Body of pancreas (tissue), 4 donors: ENCODE data around the gene PDCD7. TPM values are rescaled to one million over a fixed set of nuclear protein-coding genes. Genes with fewer than 3 reads are reported as not detected.

Source experiments
- ATAC-seq: fragments of 150-250 bp; one replicate; pipeline ENCODE4 v1.9.1; 2016
- DNase-seq, 4 donors: peaks; one replicate each; pipeline ENCODE4 v3.0.0-alpha.2; 2019
- H3K27ac ChIP-seq, 4 donors: fragments of 200-600 bp; sonication (generic); 1 replicate in 3 of 4; 2 replicates in 1 of 4; pipeline versions ENCODE4 v1.5.1 to v1.6.1; 2016 to 2019; ENCODE audit warnings: mild to moderate bottlenecking in 1 of 4, mixed read lengths in 1 of 4, moderate library complexity in 1 of 4
- H3K27me3 ChIP-seq, 2 donors: fragments of 200-600 bp; sonication (generic); one replicate each; pipeline ENCODE4 v1.6.0; 2016; ENCODE audit warnings: mild to moderate bottlenecking in 1 of 2
- H3K36me3 ChIP-seq, 2 donors: fragments of 200-600 bp; sonication (generic); replicated peaks in 1 of 2; 2 replicates each; pipeline ENCODE4 v1.5.1; 2016; ENCODE audit warnings: low read depth in 2 of 2; ENCODE audit not compliant: insufficient read depth in 1 of 2
- H3K4me1 ChIP-seq: fragments of 200-600 bp; sonication (generic); one replicate; pipeline ENCODE4 v1.6.0; 2016
- H3K4me3 ChIP-seq, 2 donors: fragments of 200-600 bp; sonication (generic); 1 replicate in 1 of 2; 2 replicates in 1 of 2; pipeline ENCODE4 v1.5.1; 2016 to 2019
- H3K9me3 ChIP-seq, 3 donors: fragments of 200-600 bp; sonication (generic); 1 replicate in 2 of 3; 2 replicates in 1 of 3; pipeline ENCODE4 v1.5.1; 2016
- CTCF ChIP-seq, 7 experiments: fragments of 450-650 bp in 4 of 7; fragments of 200-600 bp in 3 of 7; sonication (generic) in 3 of 7; IDR thresholded peaks; one replicate each; pipeline ENCODE4 v1.5.1; 2016 to 2019; ENCODE audit warnings: antibody characterized with exemption in 7 of 7
- POLR2A ChIP-seq, 3 donors: fragments of 450-650 bp; IDR thresholded peaks; one replicate each; pipeline ENCODE4 v1.6.1; 2016; ENCODE audit warnings: antibody characterized with exemption in 3 of 3, mild to moderate bottlenecking in 2 of 3
- whole genome bisulfite sequencing, 2 donors: methylation state at CpG; one replicate each; pipeline ENCODE4 v1.1.5; 2017; 5-methylcytosine and 5-hydroxymethylcytosine counted together
- intact Hi-C: fragments of 100-400 bp; cut with DNase I; formaldehyde crosslinking; loops from one replicate; pipeline ENCODE4 v1.15.1; 2023
- total RNA-seq, 2 donors: library from RNA; depleted of rRNA; stranded (reverse); fragments of >200 nt; gene quantifications; one replicate each; pipeline ENCODE4 v1.1.0, GENCODE V29; 2016

PDCD7 gene
- total RNA-seq, 2 donors from 2014 or later = 18.2 to 35.6 TPM

GRCh38 chr15:65132878-65133547 lies 595 bp downstream of the PDCD7 start:
- WGBS, 2 donors = 0% methylated on average over 12 to 85 of the region's 93 CpGs
- Histone ChIP-seq H3K27ac (peak overlapping the region; percentile 26 to 90 (median 80)), H3K36me3 (peaks cover 0 to 8% of the 10 kb centered on the region in 2 donors), H3K4me1 (peaks cover 27% of the 10 kb centered on the region), H3K9me3 (no peaks in the 10 kb centered on the region), H3K27me3 (no peaks in the 10 kb centered on the region), H3K4me3 (peak overlapping the region; percentile 44 to 88)
- ATAC-seq (peak; percentile 76), DNase-seq (peak; percentile 42 to 53 (median 44))
- TF ChIP-seq POLR2A (IDR thresholded peaks at IDR 0.05) (peak in 1 of 3 donors; percentile 4), CTCF (IDR thresholded peaks at IDR 0.05) (peak in 1 of 7 experiments; percentile 6)
- intact Hi-C loops = no loop called here

GRCh38 chr15:65130941-65131340 lies 2.7 kb downstream of the PDCD7 start:
- no peaks in the 10 kb centered on the region for H3K27me3 ChIP-seq
- H3K4me1 ChIP-seq = peaks cover 27% of the 10 kb centered on the region
- ATAC-seq = no peak
- no peak overlapping the region for H3K4me3 ChIP-seq
- peaks cover 0 to 16% of the 10 kb centered on the region in 2 donors for H3K36me3 ChIP-seq
- intact Hi-C loops = no loop called here
- no peaks in the 10 kb centered on the region for H3K9me3 ChIP-seq
- no peak overlapping the region for H3K27ac ChIP-seq
- DNase-seq = no peak
- TF ChIP-seq CTCF (IDR thresholded peaks at IDR 0.05) (no peak), POLR2A (IDR thresholded peaks at IDR 0.05) (no peak)
- WGBS, 2 donors = 81 to 82% methylated on average over 5 of the region's 5 CpGs

- intact Hi-C loops = no loop called here
- Histone ChIP-seq H3K27ac (no peak overlapping the region), H3K9me3 (no peaks in the 10 kb centered on the region), H3K36me3 (peaks cover 9 to 30% of the 10 kb centered on the region in 2 donors), H3K27me3 (no peaks in the 10 kb centered on the region), H3K4me3 (no peak overlapping the region), H3K4me1 (no peaks in the 10 kb centered on the region)
- ATAC-seq (no peak), DNase-seq (no peak)
- 80 to 84% methylated on average over 5 of the region's 5 CpGs for WGBS, 2 donors
- TF ChIP-seq POLR2A (IDR thresholded peaks at IDR 0.05) = no peak
Observed at GRCh38 chr15:65115542-65115941, 18.1 kb downstream of the PDCD7 start.

- Histone ChIP-seq H3K4me1 (no peaks in the 10 kb centered on the region), H3K4me3 (no peak within 1 kb of the TSS), H3K27me3 (no peaks in the 10 kb centered on the region), H3K36me3 (peaks cover 9 to 30% of the 10 kb centered on the region in 2 donors), H3K9me3 (no peaks in the 10 kb centered on the region), H3K27ac (no peak within 1 kb of the TSS)
- WGBS, 2 donors = 81 to 89% methylated on average over 2 of the region's 2 CpGs
- intact Hi-C loops = no loop called here
- TF ChIP-seq CTCF (IDR thresholded peaks at IDR 0.05) (no peak), POLR2A (IDR thresholded peaks at IDR 0.05) (no peak)
- no peak for DNase-seq
- no peak for ATAC-seq
Observed at GRCh38 chr15:65115086-65115485, 18.5 kb downstream of the PDCD7 start, which contains the start of gene UBAP1L. UBAP1L (minus strand) TSS chr15:65115200; CDS start chr15:65106215, 8,985 bp downstream.

- DNase-seq (no peak), ATAC-seq (no peak)
- Histone ChIP-seq H3K36me3 (peaks cover 4 to 9% of the 10 kb centered on the region in 2 donors), H3K9me3 (no peaks in the 10 kb centered on the region), H3K4me3 (no peak overlapping the region), H3K27ac (no peak overlapping the region), H3K4me1 (no peaks in the 10 kb centered on the region), H3K27me3 (no peaks in the 10 kb centered on the region)
- intact Hi-C loops = no loop called here
- no peak for TF ChIP-seq POLR2A (IDR thresholded peaks at IDR 0.05)
- TF ChIP-seq CTCF (IDR thresholded peaks at IDR 0.05) = no peak
- 81 to 84% methylated on average over 3 of the region's 3 CpGs for WGBS, 2 donors
Observed at GRCh38 chr15:65110676-65111292, 22.8 kb downstream of the PDCD7 start.
